Mononuclear cell (primary cell): Measurements from ENCODE around the gene MMP13. TPM values are rescaled to one million over a fixed set of nuclear protein-coding genes. Genes with fewer than 3 reads are reported as not detected.

Experiments
- total RNA-seq: library from RNA; depleted of rRNA; stranded (reverse); fragments of >200 nt; gene quantifications from one replicate; pipeline ENCODE4 v1.2.3, GENCODE V29; 2012

The MMP13 gene
- total RNA-seq, 1 donor = not detected

Other genes starting within 250 kb of the MMP13 start
- gene MMP27, start 250.0 kb downstream of the MMP13 start, total RNA-seq = not detected
- gene MMP8, start 230.8 kb downstream of the MMP13 start, total RNA-seq = 0.10 TPM
- 0.31 TPM for gene MMP10, start 175.1 kb downstream of the MMP13 start, total RNA-seq
- gene MMP1, start 157.6 kb downstream of the MMP13 start, total RNA-seq = 0.52 TPM
- gene MMP3, start 112.1 kb downstream of the MMP13 start, total RNA-seq = not detected
- not detected for gene MMP12, start 80.8 kb downstream of the MMP13 start, total RNA-seq
- gene DCUN1D5, start 136.4 kb upstream of the MMP13 start, total RNA-seq = 23.1 TPM
- gene DYNC2H1, start 153.7 kb upstream of the MMP13 start, total RNA-seq = 3.3 TPM